HEK293T (cell line): ENCODE measurements around the gene PLCB1.

Experiments used
- BHLHE40 ChIP-seq: fragments of 450-650 bp; IDR thresholded peaks from 2 replicates; pipeline ENCODE4 v1.6.1; 2016; ENCODE audit warnings: mild to moderate bottlenecking, moderate library complexity, borderline replicate concordance
- FOXK2 ChIP-seq: fragments of 450-650 bp; IDR thresholded peaks from 2 replicates; pipeline ENCODE4 v1.6.1; 2016; ENCODE audit warnings: mild to moderate bottlenecking
- FOXM1 ChIP-seq: fragments of 450-650 bp; IDR thresholded peaks from 2 replicates; pipeline ENCODE4 v1.6.1; 2017; ENCODE audit warnings: mild to moderate bottlenecking, borderline replicate concordance
- SUZ12 ChIP-seq: fragments of 450-650 bp; IDR thresholded peaks from 2 replicates; pipeline ENCODE4 v1.6.1; 2016; ENCODE audit warnings: mild to moderate bottlenecking
- ZNF384 ChIP-seq: fragments of 450-650 bp; IDR thresholded peaks from 2 replicates; pipeline ENCODE4 v1.6.1; 2016
- TF ChIP-seq, protein P1 (sequence below): fragments of 450-650 bp; IDR thresholded peaks from 2 replicates; pipeline ENCODE4 v1.6.1; 2016

DNA sequence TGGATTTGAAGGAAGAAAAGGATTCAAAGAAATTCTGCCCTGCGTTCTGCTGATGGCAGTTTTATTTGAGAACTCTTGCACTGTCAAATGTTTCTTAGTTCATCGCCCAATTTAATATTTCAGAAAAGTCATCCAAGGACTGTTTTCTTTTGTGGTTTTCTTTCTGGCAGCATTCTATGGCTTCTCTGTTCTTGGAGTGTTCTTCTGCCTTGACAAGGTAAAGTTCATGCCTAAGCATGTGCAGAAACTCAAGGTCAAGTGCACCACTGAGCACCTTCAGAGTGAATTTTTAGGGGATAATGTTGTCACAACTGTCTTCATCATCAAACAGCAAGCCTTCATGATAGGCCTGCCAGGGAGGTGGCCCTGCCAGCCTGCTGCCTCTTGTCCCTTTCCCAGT is 225.6 kb downstream of the PLCB1 start:
- no peak for TF ChIP-seq BHLHE40
- TF ChIP-seq ZNF384 = no peak
- TF ChIP-seq FOXK2 = no peak
- TF ChIP-seq FOXM1 = no peak
- no peak for TF ChIP-seq SUZ12
- TF ChIP-seq, protein P1, sequence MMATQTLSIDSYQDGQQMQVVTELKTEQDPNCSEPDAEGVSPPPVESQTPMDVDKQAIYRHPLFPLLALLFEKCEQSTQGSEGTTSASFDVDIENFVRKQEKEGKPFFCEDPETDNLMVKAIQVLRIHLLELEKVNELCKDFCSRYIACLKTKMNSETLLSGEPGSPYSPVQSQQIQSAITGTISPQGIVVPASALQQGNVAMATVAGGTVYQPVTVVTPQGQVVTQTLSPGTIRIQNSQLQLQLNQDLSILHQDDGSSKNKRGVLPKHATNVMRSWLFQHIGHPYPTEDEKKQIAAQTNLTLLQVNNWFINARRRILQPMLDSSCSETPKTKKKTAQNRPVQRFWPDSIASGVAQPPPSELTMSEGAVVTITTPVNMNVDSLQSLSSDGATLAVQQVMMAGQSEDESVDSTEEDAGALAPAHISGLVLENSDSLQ = no peak
